ENCODE results near the gene IFNA5.

The IFNA5 gene

GRCh38 chr9:21305213-21305612, at the start of gene IFNA5:
Gene IFNA5 (minus strand): TSS chr9:21305313. CDS start chr9:21305256, 57 bp downstream.
- no peaks in the 10 kb centered on the region for H3K36me3 ChIP-seq
- no peak for TF ChIP-seq CTCF (IDR thresholded peaks at IDR 0.05; ENCODE audit: low read depth, low read length)
- H3K27me3 ChIP-seq (ENCODE audit: insufficient read depth, low read depth, severe bottlenecking) = peaks cover 8% of the 10 kb centered on the region
- no peak within 1 kb of the TSS for H3K27ac ChIP-seq
- no peak for DNase-seq
- H3K9me3 ChIP-seq (ENCODE audit: severe bottlenecking) = no peaks in the 10 kb centered on the region
- H3K4me3 ChIP-seq (ENCODE audit: low read depth, low read length) = no peak within 1 kb of the TSS

- H3K27ac ChIP-seq = no peak within 1 kb of the TSS
- peaks cover 17% of the 10 kb centered on the region for H3K27me3 ChIP-seq (ENCODE audit: insufficient read depth, low read depth, severe bottlenecking)
- DNase-seq = no peak
- no peaks in the 10 kb centered on the region for H3K36me3 ChIP-seq
- H3K4me3 ChIP-seq (ENCODE audit: low read depth, low read length) = no peak within 1 kb of the TSS
- TF ChIP-seq CTCF (IDR thresholded peaks at IDR 0.05; ENCODE audit: low read depth, low read length) = no peak
- H3K9me3 ChIP-seq (ENCODE audit: severe bottlenecking) = no peaks in the 10 kb centered on the region
These were observed 45.7 kb upstream of the IFNA5 start, which contains the start of gene IFNA6 for GRCh38 chr9:21350787-21351186. Gene IFNA6 (minus strand): TSS chr9:21350887. CDS start chr9:21350887, 0 bp downstream.

- no peak for TF ChIP-seq CTCF (IDR thresholded peaks at IDR 0.05; ENCODE audit: low read depth, low read length)
- DNase-seq = no peak
- no peaks in the 10 kb centered on the region for H3K36me3 ChIP-seq
- no peak overlapping the region for H3K27ac ChIP-seq
- peaks cover 10% of the 10 kb centered on the region for H3K27me3 ChIP-seq (ENCODE audit: insufficient read depth, low read depth, severe bottlenecking)
- H3K9me3 ChIP-seq (ENCODE audit: severe bottlenecking) = no peaks in the 10 kb centered on the region
- H3K4me3 ChIP-seq (ENCODE audit: low read depth, low read length) = no peak overlapping the region
These were observed 43.4 kb upstream of the IFNA5 start for GRCh38 chr9:21348430-21348970.

GRCh38 chr9:21340735-21341134, 35.6 kb upstream of the IFNA5 start:
- H3K4me3 ChIP-seq (ENCODE audit: low read depth, low read length) = no peak overlapping the region
- no peak for DNase-seq
- peaks cover 4% of the 10 kb centered on the region for H3K27me3 ChIP-seq (ENCODE audit: insufficient read depth, low read depth, severe bottlenecking)
- no peaks in the 10 kb centered on the region for H3K36me3 ChIP-seq
- no peak overlapping the region for H3K27ac ChIP-seq
- TF ChIP-seq CTCF (IDR thresholded peaks at IDR 0.05; ENCODE audit: low read depth, low read length) = no peak
- H3K9me3 ChIP-seq (ENCODE audit: severe bottlenecking) = no peaks in the 10 kb centered on the region

- Histone ChIP-seq H3K27me3 (ENCODE audit: insufficient read depth, low read depth, severe bottlenecking) (no peaks in the 10 kb centered on the region), H3K9me3 (ENCODE audit: severe bottlenecking) (no peaks in the 10 kb centered on the region), H3K36me3 (peaks cover 22% of the 10 kb centered on the region), H3K4me3 (ENCODE audit: low read depth, low read length) (no peak overlapping the region), H3K27ac (no peak overlapping the region)
- TF ChIP-seq CTCF (IDR thresholded peaks at IDR 0.05; ENCODE audit: low read depth, low read length) = no peak
- DNase-seq = no peak
These were observed 31.3 kb upstream of the IFNA5 start for GRCh38 chr9:21336457-21336856.
